HepG2 (cell line): ENCODE data around the gene TRNP1. TPM values are rescaled to one million over a fixed set of nuclear protein-coding genes. Genes with fewer than 3 reads are reported as not detected.
A peak's percentile ranks its signal among the peaks of the same experiment; 100 is the strongest.

Experiments
- ARID5B ChIP-seq: IDR thresholded peaks from 2 replicates; pipeline ENCODE4 v1.4.0; 2020; ENCODE audit warnings: mild to moderate bottlenecking, missing genetic modification reagents
- BCL6 ChIP-seq: IDR thresholded peaks from 2 replicates; pipeline ENCODE4 v1.6.1; 2016; ENCODE audit warnings: missing genetic modification reagents, missing compliant biosample characterization
- FOXA3 ChIP-seq: IDR thresholded peaks from 2 replicates; pipeline ENCODE4 v1.6.1; 2016; ENCODE audit warnings: missing genetic modification reagents, missing compliant biosample characterization
- GABPA ChIP-seq, 2 experiments: IDR thresholded peaks; 2 replicates each; pipeline ENCODE4 v1.6.1; 2011 to 2016; ENCODE audit warnings: low read depth in 2 of 2, low read length in 1 of 2, missing biosample characterization in 1 of 2, missing genetic modification characterization in 1 of 2
- KLF9 ChIP-seq: IDR thresholded peaks from 2 replicates; pipeline ENCODE4 v1.6.1; 2016; ENCODE audit warnings: low read depth
- NR2F1 ChIP-seq, 2 experiments: fragments of 450-650 bp in 1 of 2; formaldehyde crosslinking in 1 of 2; IDR thresholded peaks; 2 replicates each; pipeline versions ENCODE4 v1.5.0 to v1.6.1; 2016 to 2020; ENCODE audit warnings: mild to moderate bottlenecking in 1 of 2, missing compliant biosample characterization in 1 of 2, missing genetic modification reagents in 1 of 2, moderate library complexity in 1 of 2
- PAWR ChIP-seq: sonication (generic); formaldehyde crosslinking; IDR thresholded peaks from 2 replicates; pipeline ENCODE4 v1.4.0; 2020; ENCODE audit warnings: missing genetic modification reagents, mild to moderate bottlenecking, borderline replicate concordance
- PPARG ChIP-seq: conservative IDR thresholded peaks from 2 replicates; pipeline ENCODE4 v1.6.1; 2016; ENCODE audit warnings: missing biosample characterization, missing genetic modification reagents
- RXRB ChIP-seq: IDR thresholded peaks from 2 replicates; pipeline ENCODE4 v1.6.1; 2016; ENCODE audit warnings: borderline replicate concordance, missing genetic modification reagents, missing compliant biosample characterization
- SP2 ChIP-seq: sonication (generic); formaldehyde crosslinking; IDR thresholded peaks from 2 replicates; pipeline ENCODE4 v1.5.1; 2020; ENCODE audit warnings: mild to moderate bottlenecking, missing genetic modification reagents
- ZBTB34 ChIP-seq: sonication (generic); formaldehyde crosslinking; IDR thresholded peaks from 2 replicates; pipeline ENCODE4 v1.8.0; 2022; ENCODE audit warnings: mild to moderate bottlenecking, missing genetic modification reagents
- ZBTB43 ChIP-seq: sonication (generic); formaldehyde crosslinking; conservative IDR thresholded peaks from 2 replicates; pipeline ENCODE4 v1.4.0; 2020; ENCODE audit warnings: missing genetic modification reagents
- ZNF121 ChIP-seq: sonication (generic); formaldehyde crosslinking; IDR thresholded peaks from 2 replicates; pipeline ENCODE4 v1.5.0; 2020; ENCODE audit warnings: mild to moderate bottlenecking, missing genetic modification reagents
- ZNF335 ChIP-seq: sonication (generic); formaldehyde crosslinking; IDR thresholded peaks from 2 replicates; pipeline ENCODE4 v1.4.0; 2020; ENCODE audit warnings: missing genetic modification reagents
- polyA plus RNA-seq, 8 experiments: library from polyadenylated mRNA; depleted of rRNA in 3 of 8; stranded (reverse) in 7 of 8; unstranded in 1 of 8; fragments of >200 nt; fragmentation: Illumina TruSeq in 4 of 8; extraction: Trizol in 4 of 8; gene quantifications; 2 replicates each; pipeline versions ENCODE4 v1.2.1 to v1.2.3, GENCODE V29; 2011 to 2016; ENCODE audit warnings: low read depth in 4 of 8, missing spikeins in 1 of 8, mixed read lengths in 1 of 8; ENCODE audit not compliant: insufficient read depth in 1 of 8
- total RNA-seq, 5 experiments: library from RNA; depleted of rRNA; stranded (reverse); fragments of >200 nt; fragmentation: Illumina TruSeq; extraction: Trizol; gene quantifications; 2 replicates each; pipeline ENCODE4 v1.2.3, GENCODE V29; 2016; ENCODE audit warnings: low read depth in 1 of 5
- TF ChIP-seq, protein P1 (sequence below): sonication (generic); formaldehyde crosslinking; IDR thresholded peaks from 2 replicates; pipeline ENCODE4 v1.8.1; 2023; ENCODE audit warnings: mild to moderate bottlenecking, inconsistent platforms, moderate library complexity, missing genetic modification reagents, borderline replicate concordance
- TF ChIP-seq, protein P2 (sequence below): sonication (generic); formaldehyde crosslinking; IDR thresholded peaks from 2 replicates; pipeline ENCODE4 v1.5.1; 2020; ENCODE audit warnings: mild to moderate bottlenecking, missing genetic modification reagents, borderline replicate concordance

TRNP1 gene
- total and polyA plus RNA-seq, 2 of the 13 experiments (the other 11 are each of a cell fraction or from before 2014, with no cell fraction given) = 42.0 to 158 TPM

DNA sequence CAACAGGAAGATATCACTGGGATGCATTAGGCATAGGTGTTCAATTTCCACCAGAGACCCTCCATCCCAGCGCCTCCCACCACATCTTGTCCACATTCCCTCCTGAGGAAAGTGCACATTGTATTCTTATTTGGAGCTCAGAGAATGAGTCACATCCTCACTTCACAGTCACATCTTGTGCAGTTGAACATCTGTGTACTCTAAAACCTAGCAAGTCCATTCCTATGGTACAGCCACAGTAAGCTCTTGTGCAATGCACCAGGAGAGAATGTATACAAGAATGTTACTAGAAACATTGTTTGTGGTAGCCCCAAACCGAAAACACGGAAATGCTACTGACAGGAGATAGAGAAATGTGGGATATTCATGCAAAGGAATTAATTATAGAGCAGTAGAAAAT lies 31.7 kb upstream of the TRNP1 start (continued):
- TF ChIP-seq ZNF335 (CRISPR knock-in tag) (no peak), ZBTB34 (CRISPR knock-in tag) (no peak), RXRB (CRISPR knock-in tag) (peak; percentile 72; the same call in 1 of the 2 replicates), ZBTB43 (CRISPR knock-in tag) (peak; percentile 65; the same call in 1 of the 2 replicates), KLF9 (CRISPR knock-in tag) (no peak), SP2 (CRISPR knock-in tag) (no peak), ZNF121 (CRISPR knock-in tag) (no peak), PPARG (CRISPR knock-in tag) (peak; percentile 56; the same call in 1 of the 2 replicates), ARID5B (peak; percentile 93), PAWR (CRISPR knock-in tag) (no peak), NR2F1 (CRISPR knock-in tag; IDR thresholded peaks at IDR 0.05) (no peak), FOXA3 (CRISPR knock-in tag) (peak; percentile 88), GABPA (IDR thresholded peaks at IDR 0.05; ENCODE audit: low read depth, low read length) (no peak), GABPA (CRISPR knock-in tag; IDR thresholded peaks at IDR 0.05; ENCODE audit: low read depth) (0 out of 2 replicates have a peak, but pooled peaks have one; percentile 45), BCL6 (CRISPR knock-in tag) (peak; percentile 93)
- TF ChIP-seq, protein P1, sequence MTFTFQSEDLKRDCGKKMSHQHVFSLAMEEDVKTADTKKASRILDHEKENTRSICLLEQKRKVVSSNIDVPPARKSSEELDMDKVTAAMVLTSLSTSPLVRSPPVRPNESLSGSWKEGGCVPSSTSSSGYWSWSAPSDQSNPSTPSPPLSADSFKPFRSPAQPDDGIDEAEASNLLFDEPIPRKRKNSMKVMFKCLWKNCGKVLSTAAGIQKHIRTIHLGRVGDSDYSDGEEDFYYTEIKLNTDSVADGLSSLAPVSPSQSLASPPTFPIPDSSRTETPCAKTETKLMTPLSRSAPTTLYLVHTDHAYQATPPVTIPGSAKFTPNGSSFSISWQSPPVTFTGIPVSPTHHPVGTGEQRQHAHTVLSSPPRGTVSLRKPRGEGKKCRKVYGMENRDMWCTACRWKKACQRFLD (CRISPR knock-in tag) = no peak
- TF ChIP-seq, protein P2, sequence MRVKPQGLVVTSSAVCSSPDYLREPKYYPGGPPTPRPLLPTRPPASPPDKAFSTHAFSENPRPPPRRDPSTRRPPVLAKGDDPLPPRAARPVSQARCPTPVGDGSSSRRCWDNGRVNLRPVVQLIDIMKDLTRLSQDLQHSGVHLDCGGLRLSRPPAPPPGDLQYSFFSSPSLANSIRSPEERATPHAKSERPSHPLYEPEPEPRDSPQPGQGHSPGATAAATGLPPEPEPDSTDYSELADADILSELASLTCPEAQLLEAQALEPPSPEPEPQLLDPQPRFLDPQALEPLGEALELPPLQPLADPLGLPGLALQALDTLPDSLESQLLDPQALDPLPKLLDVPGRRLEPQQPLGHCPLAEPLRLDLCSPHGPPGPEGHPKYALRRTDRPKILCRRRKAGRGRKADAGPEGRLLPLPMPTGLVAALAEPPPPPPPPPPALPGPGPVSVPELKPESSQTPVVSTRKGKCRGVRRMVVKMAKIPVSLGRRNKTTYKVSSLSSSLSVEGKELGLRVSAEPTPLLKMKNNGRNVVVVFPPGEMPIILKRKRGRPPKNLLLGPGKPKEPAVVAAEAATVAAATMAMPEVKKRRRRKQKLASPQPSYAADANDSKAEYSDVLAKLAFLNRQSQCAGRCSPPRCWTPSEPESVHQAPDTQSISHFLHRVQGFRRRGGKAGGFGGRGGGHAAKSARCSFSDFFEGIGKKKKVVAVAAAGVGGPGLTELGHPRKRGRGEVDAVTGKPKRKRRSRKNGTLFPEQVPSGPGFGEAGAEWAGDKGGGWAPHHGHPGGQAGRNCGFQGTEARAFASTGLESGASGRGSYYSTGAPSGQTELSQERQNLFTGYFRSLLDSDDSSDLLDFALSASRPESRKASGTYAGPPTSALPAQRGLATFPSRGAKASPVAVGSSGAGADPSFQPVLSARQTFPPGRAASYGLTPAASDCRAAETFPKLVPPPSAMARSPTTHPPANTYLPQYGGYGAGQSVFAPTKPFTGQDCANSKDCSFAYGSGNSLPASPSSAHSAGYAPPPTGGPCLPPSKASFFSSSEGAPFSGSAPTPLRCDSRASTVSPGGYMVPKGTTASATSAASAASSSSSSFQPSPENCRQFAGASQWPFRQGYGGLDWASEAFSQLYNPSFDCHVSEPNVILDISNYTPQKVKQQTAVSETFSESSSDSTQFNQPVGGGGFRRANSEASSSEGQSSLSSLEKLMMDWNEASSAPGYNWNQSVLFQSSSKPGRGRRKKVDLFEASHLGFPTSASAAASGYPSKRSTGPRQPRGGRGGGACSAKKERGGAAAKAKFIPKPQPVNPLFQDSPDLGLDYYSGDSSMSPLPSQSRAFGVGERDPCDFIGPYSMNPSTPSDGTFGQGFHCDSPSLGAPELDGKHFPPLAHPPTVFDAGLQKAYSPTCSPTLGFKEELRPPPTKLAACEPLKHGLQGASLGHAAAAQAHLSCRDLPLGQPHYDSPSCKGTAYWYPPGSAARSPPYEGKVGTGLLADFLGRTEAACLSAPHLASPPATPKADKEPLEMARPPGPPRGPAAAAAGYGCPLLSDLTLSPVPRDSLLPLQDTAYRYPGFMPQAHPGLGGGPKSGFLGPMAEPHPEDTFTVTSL (CRISPR knock-in tag) = peak; percentile 80; the same call in 1 of the 2 replicates
